Ishikawa (cell line): Measurements from ENCODE around the gene TSHZ3.

Experiments used
- CEBPB ChIP-seq: IDR thresholded peaks from 2 replicates; pipeline ENCODE4 v1.6.1; 2012
- EGR1 ChIP-seq: IDR thresholded peaks from 2 replicates; pipeline ENCODE4 v1.6.1; 2012
- FOXM1 ChIP-seq: IDR thresholded peaks from 2 replicates; pipeline ENCODE4 v1.6.1; 2012; ENCODE audit warnings: low read depth, borderline replicate concordance
- RAD21 ChIP-seq: IDR thresholded peaks from 2 replicates; pipeline ENCODE4 v1.6.1; 2012; ENCODE audit warnings: low read depth
- TAF1 ChIP-seq: IDR thresholded peaks from 2 replicates; pipeline ENCODE4 v1.6.1; 2012; ENCODE audit warnings: low read depth, mild to moderate bottlenecking

DNA sequence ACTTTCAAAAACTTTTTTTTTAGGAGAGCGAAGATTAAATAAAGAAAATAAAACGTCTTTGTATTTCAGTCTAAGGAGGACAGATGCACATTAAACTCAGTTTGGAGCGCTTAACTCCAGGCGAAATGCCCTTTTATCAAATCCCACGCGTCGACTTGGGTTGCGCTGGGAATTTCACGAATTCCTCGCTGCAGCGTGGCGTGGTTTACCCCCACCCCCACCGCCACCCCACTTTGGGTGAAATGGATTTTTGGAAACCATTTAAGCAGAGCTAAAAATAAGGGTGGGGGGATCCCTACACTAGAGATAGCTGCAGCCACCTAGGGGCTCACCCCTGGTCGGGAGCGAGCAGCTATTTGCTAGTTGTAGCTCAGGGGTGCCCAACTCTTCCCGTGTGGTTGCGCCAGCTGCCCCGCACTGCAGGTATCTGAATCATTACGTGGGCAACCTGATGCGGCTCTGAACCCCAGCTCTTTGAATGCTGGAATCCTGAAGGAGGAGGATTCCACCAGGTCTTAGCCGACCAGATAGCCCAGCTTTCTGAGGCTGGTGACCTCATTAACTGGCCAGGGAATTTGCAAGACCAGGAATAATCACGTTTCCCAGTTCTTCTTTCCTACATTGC lies 6.5 kb upstream of the TSHZ3 start:
- no peak for TF ChIP-seq RAD21
- no peak for TF ChIP-seq TAF1
- TF ChIP-seq FOXM1, result no peak
- no peak for TF ChIP-seq CEBPB
- no peak for TF ChIP-seq EGR1
